Stimulated activated naive B cell treated with anti-CD40 and anti-IgM and Interleukin-4, amounts not matched to agents 10 μg/mL and 1 μg/mL and 100 μg/mL, for 72 hours (primary cell): ENCODE measurements around the gene ACACB.

Experiments used
- ATAC-seq, 2 donors: fragments of 150-1000 bp; cut with Tn5 transposase; replicated peaks; 2 replicates each; pipeline ENCODE4 v1.10.0; 2021; ENCODE audit warnings: moderate library complexity in 1 of 2
- DNase-seq: peaks from one replicate; pipeline ENCODE4 v3.0.0; 2021
- H3K27ac Mint-ChIP-seq: one replicate; pipeline ENCODE4 v1.8.0; 2022; ENCODE audit warnings: mild to moderate bottlenecking, mixed read lengths
- H3K27me3 Mint-ChIP-seq, 2 donors: one replicate each; pipeline ENCODE4 v1.8.0; 2022; ENCODE audit warnings: mixed read lengths in 2 of 2
- H3K36me3 Mint-ChIP-seq, 2 donors: one replicate each; pipeline ENCODE4 v1.8.0; 2022; ENCODE audit warnings: mixed read lengths in 2 of 2, mild to moderate bottlenecking in 1 of 2
- H3K4me1 Mint-ChIP-seq, 2 donors: one replicate each; pipeline ENCODE4 v1.8.0; 2022; ENCODE audit warnings: mixed read lengths in 2 of 2, mild to moderate bottlenecking in 1 of 2
- H3K4me3 Mint-ChIP-seq, 2 donors: one replicate each; pipeline ENCODE4 v1.8.0; 2022; ENCODE audit warnings: mild to moderate bottlenecking in 2 of 2, mixed read lengths in 2 of 2, moderate library complexity in 1 of 2
- H3K9me3 Mint-ChIP-seq, 2 donors: one replicate each; pipeline ENCODE4 v1.8.0; 2022; ENCODE audit warnings: mixed read lengths in 2 of 2, mild to moderate bottlenecking in 1 of 2

ACACB gene

DNA sequence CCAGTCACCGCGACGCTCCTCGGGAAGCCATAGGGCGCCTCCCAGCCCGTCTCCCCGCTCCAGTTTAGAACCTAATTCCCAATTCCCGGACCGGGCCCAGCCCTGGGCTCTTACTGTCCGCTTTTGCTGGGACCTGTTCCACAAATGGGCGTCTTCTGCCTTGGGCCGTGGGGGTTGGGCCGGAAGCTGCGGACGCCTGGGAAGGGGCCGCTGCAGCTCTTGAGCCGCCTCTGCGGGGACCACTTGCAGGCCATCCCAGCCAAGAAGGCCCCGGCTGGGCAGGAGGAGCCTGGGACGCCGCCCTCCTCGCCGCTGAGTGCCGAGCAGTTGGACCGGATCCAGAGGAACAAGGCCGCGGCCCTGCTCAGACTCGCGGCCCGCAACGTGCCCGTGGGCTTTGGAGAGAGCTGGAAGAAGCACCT, 18.2 kb upstream of the ACACB start:
- Mint-ChIP-seq H3K4me3 (peak overlapping the region; percentile 85 to 96), H3K36me3 (peaks cover 7 to 15% of the 10 kb centered on the region in 2 donors), H3K27ac (peak overlapping the region; percentile 92), H3K9me3 (no peaks in the 10 kb centered on the region), H3K4me1 (peaks cover 14 to 46% of the 10 kb centered on the region in 2 donors), H3K27me3 (no peaks in the 10 kb centered on the region)
- DNase-seq (no peak), ATAC-seq (peak; percentile 30 to 42)

- DNase-seq, result no peak
- peak in 1 of 2 donors; percentile 2 for ATAC-seq
Observed at GRCh38 chr12:109098651-109099050, 17.7 kb upstream of the ACACB start.

DNA sequence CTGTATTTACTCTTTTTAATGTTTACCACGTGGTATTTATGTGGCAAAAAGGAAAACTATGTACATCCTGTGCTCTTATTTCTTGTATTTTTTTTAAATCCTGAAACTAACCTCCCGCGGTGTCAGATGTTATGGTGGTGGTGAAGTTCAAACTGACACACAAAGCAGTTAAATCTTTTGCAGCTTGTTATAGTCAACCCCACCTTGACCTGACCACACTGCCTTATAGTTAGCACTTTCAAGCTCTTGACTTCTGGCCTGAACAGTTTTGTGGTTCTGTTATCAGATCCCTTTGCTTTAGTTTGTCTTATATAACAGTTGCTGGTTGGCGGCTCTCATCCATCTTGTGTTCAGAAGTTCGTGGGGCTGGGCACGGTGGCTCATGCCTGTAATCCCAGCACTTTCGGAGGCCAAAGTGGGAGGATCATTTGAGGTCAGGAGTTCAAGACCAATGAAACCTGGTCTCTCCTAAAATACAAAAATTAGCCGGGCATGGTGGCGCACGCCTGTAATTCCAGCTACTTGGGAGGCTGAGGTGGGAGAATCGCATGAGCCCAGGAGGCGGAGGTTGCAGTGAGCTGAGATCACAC, 16.9 kb upstream of the ACACB start:
- ATAC-seq, result no peak
- Mint-ChIP-seq H3K9me3 (no peaks in the 10 kb centered on the region), H3K27ac (no peak overlapping the region), H3K4me3 (no peak overlapping the region), H3K27me3 (no peaks in the 10 kb centered on the region), H3K36me3 (peaks cover 13 to 20% of the 10 kb centered on the region in 2 donors), H3K4me1 (peaks cover 7 to 33% of the 10 kb centered on the region in 2 donors)
- DNase-seq, result no peak

More at GRCh38 chr12:109098651-109099050, 17.7 kb upstream of the ACACB start:
- peaks cover 10 to 16% of the 10 kb centered on the region in 2 donors for H3K36me3 Mint-ChIP-seq
- no peaks in the 10 kb centered on the region for H3K27me3 Mint-ChIP-seq
- H3K4me3 Mint-ChIP-seq, result peak overlapping the region; percentile 85 to 96
- peak overlapping the region; percentile 92 for H3K27ac Mint-ChIP-seq
- H3K9me3 Mint-ChIP-seq, result no peaks in the 10 kb centered on the region
- H3K4me1 Mint-ChIP-seq, result peaks cover 9 to 41% of the 10 kb centered on the region in 2 donors

DNA sequence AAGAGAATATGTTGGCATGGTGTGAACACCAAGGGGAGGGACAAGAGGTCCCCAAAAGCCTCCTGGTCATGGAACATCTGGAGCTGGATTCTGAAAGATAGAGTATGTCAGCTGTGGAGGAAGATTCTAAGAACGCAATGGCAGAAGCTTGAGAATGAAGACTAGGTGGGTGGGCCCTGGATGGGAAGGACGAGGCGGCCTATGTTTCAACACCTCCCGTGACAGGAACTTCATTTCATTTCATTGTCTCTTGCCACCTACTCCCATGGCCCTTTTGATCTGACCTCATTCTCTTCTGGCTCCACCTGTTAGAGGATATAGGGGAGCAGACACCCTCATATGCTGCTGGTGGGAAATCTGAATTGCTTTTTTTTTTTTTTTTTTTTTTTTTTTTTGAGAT, 15.6 kb upstream of the ACACB start:
- DNase-seq, result no peak
- Mint-ChIP-seq H3K4me1 (peaks cover 7 to 33% of the 10 kb centered on the region in 2 donors), H3K4me3 (no peak overlapping the region), H3K9me3 (no peaks in the 10 kb centered on the region), H3K27ac (no peak overlapping the region), H3K36me3 (peaks cover 19 to 28% of the 10 kb centered on the region in 2 donors), H3K27me3 (no peaks in the 10 kb centered on the region)
- ATAC-seq, result no peak

- Mint-ChIP-seq H3K36me3 (peaks cover 24 to 31% of the 10 kb centered on the region in 2 donors), H3K9me3 (no peaks in the 10 kb centered on the region), H3K27me3 (no peaks in the 10 kb centered on the region), H3K4me1 (peaks cover 7 to 30% of the 10 kb centered on the region in 2 donors), H3K27ac (no peak overlapping the region), H3K4me3 (no peak overlapping the region)
- ATAC-seq (no peak), DNase-seq (no peak)
Observed at GRCh38 chr12:109102491-109102890, 13.9 kb upstream of the ACACB start.

- H3K27ac Mint-ChIP-seq, result no peak overlapping the region
- H3K36me3 Mint-ChIP-seq, result peaks cover 28 to 39% of the 10 kb centered on the region in 2 donors
Observed at GRCh38 chr12:109105176-109105575, 11.2 kb upstream of the ACACB start.

GRCh38 chr12:109109746-109110350, 6.5 kb upstream of the ACACB start:
- Mint-ChIP-seq H3K27me3 (no peaks in the 10 kb centered on the region), H3K4me1 (peaks cover 0 to 12% of the 10 kb centered on the region in 2 donors), H3K4me3 (no peak overlapping the region), H3K36me3 (peaks cover 14 to 23% of the 10 kb centered on the region in 2 donors), H3K27ac (no peak overlapping the region), H3K9me3 (no peaks in the 10 kb centered on the region)
- DNase-seq, result no peak
- ATAC-seq, result no peak

More at GRCh38 chr12:109105176-109105575, 11.2 kb upstream of the ACACB start:
- ATAC-seq (no peak), DNase-seq (no peak)
- peaks cover under 1 to 6% of the 10 kb centered on the region in 2 donors for H3K4me1 Mint-ChIP-seq
- no peaks in the 10 kb centered on the region for H3K9me3 Mint-ChIP-seq
- no peak overlapping the region for H3K4me3 Mint-ChIP-seq
- H3K27me3 Mint-ChIP-seq, result no peaks in the 10 kb centered on the region

GRCh38 chr12:109110988-109111495, 5.3 kb upstream of the ACACB start:
- Mint-ChIP-seq H3K4me3 (peak overlapping the region; percentile 74 to 84), H3K36me3 (peaks cover 7 to 15% of the 10 kb centered on the region in 2 donors), H3K4me1 (peaks cover 3 to 12% of the 10 kb centered on the region in 2 donors), H3K27me3 (no peaks in the 10 kb centered on the region), H3K9me3 (no peaks in the 10 kb centered on the region), H3K27ac (peak overlapping the region; percentile 42)
- DNase-seq (peak; percentile 18), ATAC-seq (peak; percentile 84 to 86)

- no peak overlapping the region for H3K4me3 Mint-ChIP-seq
- peaks cover 4 to 10% of the 10 kb centered on the region in 2 donors for H3K36me3 Mint-ChIP-seq
- ATAC-seq (no peak), DNase-seq (no peak)
- no peaks in the 10 kb centered on the region for H3K9me3 Mint-ChIP-seq
- H3K27ac Mint-ChIP-seq, result no peak overlapping the region
- no peaks in the 10 kb centered on the region for H3K27me3 Mint-ChIP-seq
- H3K4me1 Mint-ChIP-seq, result peaks cover 3 to 12% of the 10 kb centered on the region in 2 donors
Observed at GRCh38 chr12:109112720-109113465, 3.5 kb upstream of the ACACB start.

- DNase-seq, result no peak
- H3K4me1 Mint-ChIP-seq, result peaks cover 3 to 12% of the 10 kb centered on the region in 2 donors
- no peaks in the 10 kb centered on the region for H3K27me3 Mint-ChIP-seq
- no peaks in the 10 kb centered on the region for H3K9me3 Mint-ChIP-seq
- H3K36me3 Mint-ChIP-seq, result peaks cover 3 to 7% of the 10 kb centered on the region in 2 donors
- H3K4me3 Mint-ChIP-seq, result no peak overlapping the region
- no peak overlapping the region for H3K27ac Mint-ChIP-seq
- no peak for ATAC-seq
Observed at GRCh38 chr12:109113661-109114321, 2.6 kb upstream of the ACACB start.

DNA sequence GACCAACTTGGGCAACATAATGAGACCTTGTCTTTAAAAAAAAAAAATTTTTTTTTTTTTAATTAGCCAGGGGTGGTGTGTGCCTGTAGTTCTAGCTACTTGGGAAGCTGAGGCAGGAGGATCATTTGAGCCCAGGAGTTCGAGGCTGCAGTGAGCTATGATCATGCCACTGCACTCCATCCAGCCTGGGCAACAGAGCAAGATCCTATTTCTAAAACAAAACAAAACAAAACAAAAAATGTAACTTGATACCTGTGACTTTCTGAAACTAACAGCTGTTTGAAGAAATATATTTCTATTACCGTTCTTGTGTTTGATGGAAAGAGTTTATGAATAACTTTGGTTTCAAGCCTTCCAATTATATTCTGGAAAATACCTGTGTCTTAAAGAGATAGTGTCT, 1.7 kb upstream of the ACACB start:
- Mint-ChIP-seq H3K4me1 (peaks cover 3 to 12% of the 10 kb centered on the region in 2 donors), H3K36me3 (peaks cover 0 to 4% of the 10 kb centered on the region in 2 donors), H3K27ac (no peak overlapping the region), H3K4me3 (no peak overlapping the region), H3K27me3 (no peaks in the 10 kb centered on the region), H3K9me3 (no peaks in the 10 kb centered on the region)
- DNase-seq (no peak), ATAC-seq (no peak)

DNA sequence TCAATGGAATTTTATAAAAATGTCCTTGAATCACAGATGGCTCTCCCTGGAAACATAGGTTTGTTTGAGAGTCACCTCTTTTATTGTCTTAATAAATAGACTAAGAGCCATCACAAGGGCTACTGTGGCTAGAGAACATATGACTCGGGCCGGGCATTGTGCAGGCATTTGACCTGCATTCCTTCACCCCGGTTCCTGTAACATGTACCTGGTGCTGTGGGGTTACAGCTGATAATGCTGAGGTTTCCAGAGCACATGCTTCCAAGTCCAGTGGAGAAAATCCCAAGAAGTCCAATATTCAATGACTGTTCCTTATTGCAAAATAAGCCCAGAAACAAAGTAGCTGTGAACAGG, 1.0 kb upstream of the ACACB start:
- ATAC-seq, result no peak
- Mint-ChIP-seq H3K9me3 (no peaks in the 10 kb centered on the region), H3K4me3 (no peak overlapping the region), H3K4me1 (peaks cover 3 to 12% of the 10 kb centered on the region in 2 donors), H3K27ac (no peak overlapping the region), H3K27me3 (no peaks in the 10 kb centered on the region), H3K36me3 (peaks cover 0 to 2% of the 10 kb centered on the region in 2 donors)
- no peak for DNase-seq

GRCh38 chr12:109116611-109116949, 193 bp downstream of the ACACB start:
- Mint-ChIP-seq H3K36me3 (no peaks in the 10 kb centered on the region), H3K9me3 (no peaks in the 10 kb centered on the region), H3K27ac (no peak overlapping the region), H3K4me3 (no peak overlapping the region), H3K4me1 (peaks cover 3% of the 10 kb centered on the region in 2 donors), H3K27me3 (no peaks in the 10 kb centered on the region)
- ATAC-seq (no peak), DNase-seq (no peak)

- H3K27ac Mint-ChIP-seq, result no peak overlapping the region
- no peak overlapping the region for H3K4me3 Mint-ChIP-seq
- no peaks in the 10 kb centered on the region for H3K36me3 Mint-ChIP-seq
- no peaks in the 10 kb centered on the region for H3K9me3 Mint-ChIP-seq
- ATAC-seq (no peak), DNase-seq (no peak)
- H3K27me3 Mint-ChIP-seq, result no peaks in the 10 kb centered on the region
- H3K4me1 Mint-ChIP-seq, result peaks cover 0 to 3% of the 10 kb centered on the region in 2 donors
Observed at GRCh38 chr12:109120095-109120494, 3.7 kb downstream of the ACACB start.
